HFFc6 (cell line): Measurements from ENCODE around the gene LRRC32. TPM values are rescaled to one million over a fixed set of nuclear protein-coding genes. Genes with fewer than 3 reads are reported as not detected.

Source experiments
- DNase-seq: peaks from one replicate; pipeline ENCODE4 v3.0.0-alpha.2; 2018
- H3K27ac Mint-ChIP-seq: 2 replicates; pipeline ENCODE4 v1.8.0; 2020; ENCODE audit warnings: mild to moderate bottlenecking, mixed read lengths
- H3K27me3 Mint-ChIP-seq: 2 replicates; pipeline ENCODE4 v1.8.0; 2021; ENCODE audit warnings: mild to moderate bottlenecking, moderate library complexity, mixed read lengths; ENCODE audit not compliant: insufficient read depth
- H3K36me3 Mint-ChIP-seq: 2 replicates; pipeline ENCODE4 v1.8.0; 2021; ENCODE audit warnings: low read depth, mixed read lengths
- H3K4me1 Mint-ChIP-seq: 2 replicates; pipeline ENCODE4 v1.8.0; 2020; ENCODE audit warnings: low read depth, mixed read lengths
- H3K4me3 Mint-ChIP-seq: 2 replicates; pipeline ENCODE4 v1.8.0; 2020; ENCODE audit warnings: mild to moderate bottlenecking, moderate library complexity, mixed read lengths
- H3K9me3 Mint-ChIP-seq: 2 replicates; pipeline ENCODE4 v1.8.0; 2020; ENCODE audit warnings: mild to moderate bottlenecking, mixed read lengths
- CTCF ChIP-seq: fragments of 200-600 bp; sonication (generic); IDR thresholded peaks from 2 replicates; pipeline ENCODE4 v1.5.0; 2021; ENCODE audit warnings: antibody characterized with exemption, mild to moderate bottlenecking
- total RNA-seq, 6 experiments: library from RNA; stranded (reverse); fragmentation: NEBNext Ultra II Directional; extraction: Animal tissue kit (Norgen Biotek cat#: 25700); gene quantifications; 2 replicates in 1 of 6; 3 replicates in 5 of 6; pipeline ENCODE4 v1.2.3, GENCODE V29; 2021

LRRC32 gene
- total RNA-seq, 6 experiments from 2014 or later, result 0.57 to 1.3 (median 1.0) TPM

- Mint-ChIP-seq H3K4me1 (peaks cover 16% of the 10 kb centered on the region), H3K27ac (peak overlapping the region; percentile 51), H3K36me3 (peaks cover 10% of the 10 kb centered on the region), H3K4me3 (peak overlapping the region; percentile 72; the same call in 1 of the 2 replicates), H3K9me3 (peaks cover 14% of the 10 kb centered on the region), H3K27me3 (no peaks in the 10 kb centered on the region; the same call in 1 of the 2 replicates)
- no peak for TF ChIP-seq CTCF
- DNase-seq, result peak; percentile 7
Observed at GRCh38 chr11:76629853-76630599, 40.5 kb downstream of the LRRC32 start.

- Mint-ChIP-seq H3K4me3 (no peak overlapping the region), H3K9me3 (peaks cover 14% of the 10 kb centered on the region), H3K4me1 (peaks cover 16% of the 10 kb centered on the region), H3K36me3 (peaks cover 10% of the 10 kb centered on the region), H3K27ac (no peak overlapping the region), H3K27me3 (no peaks in the 10 kb centered on the region; the same call in 1 of the 2 replicates)
- no peak for TF ChIP-seq CTCF
- DNase-seq, result no peak
Observed at GRCh38 chr11:76629116-76629852, 41.3 kb downstream of the LRRC32 start.

- Mint-ChIP-seq H3K27ac (no peak overlapping the region), H3K4me3 (no peak overlapping the region), H3K36me3 (peaks cover 10% of the 10 kb centered on the region), H3K9me3 (peaks cover 14% of the 10 kb centered on the region), H3K4me1 (peaks cover 16% of the 10 kb centered on the region), H3K27me3 (no peaks in the 10 kb centered on the region; the same call in 1 of the 2 replicates)
- no peak for TF ChIP-seq CTCF
- DNase-seq, result no peak
Observed at GRCh38 chr11:76628408-76628947, 42.1 kb downstream of the LRRC32 start.

- Mint-ChIP-seq H3K27me3 (peaks cover 6% of the 10 kb centered on the region), H3K27ac (no peak overlapping the region), H3K36me3 (peaks cover 10% of the 10 kb centered on the region), H3K9me3 (peaks cover 14% of the 10 kb centered on the region), H3K4me3 (no peak overlapping the region), H3K4me1 (peaks cover 25% of the 10 kb centered on the region)
- no peak for TF ChIP-seq CTCF
- no peak for DNase-seq
Observed at GRCh38 chr11:76627606-76628005, 42.9 kb downstream of the LRRC32 start.

GRCh38 chr11:76626921-76627401 lies 43.6 kb downstream of the LRRC32 start:
- Mint-ChIP-seq H3K27ac (no peak overlapping the region), H3K9me3 (peaks cover 14% of the 10 kb centered on the region), H3K4me1 (peaks cover 31% of the 10 kb centered on the region), H3K27me3 (peaks cover 6% of the 10 kb centered on the region), H3K36me3 (peaks cover 10% of the 10 kb centered on the region), H3K4me3 (no peak overlapping the region)
- TF ChIP-seq CTCF, result no peak
- DNase-seq, result peak; percentile 25
